ENCODE data around the gene TSHZ2.
"Not testable (repeated sequence)": the region's sequence is repeated elsewhere in the genome, so short reads cannot be mapped to it uniquely, and the experiment has no call there.

Gene TSHZ2

DNA sequence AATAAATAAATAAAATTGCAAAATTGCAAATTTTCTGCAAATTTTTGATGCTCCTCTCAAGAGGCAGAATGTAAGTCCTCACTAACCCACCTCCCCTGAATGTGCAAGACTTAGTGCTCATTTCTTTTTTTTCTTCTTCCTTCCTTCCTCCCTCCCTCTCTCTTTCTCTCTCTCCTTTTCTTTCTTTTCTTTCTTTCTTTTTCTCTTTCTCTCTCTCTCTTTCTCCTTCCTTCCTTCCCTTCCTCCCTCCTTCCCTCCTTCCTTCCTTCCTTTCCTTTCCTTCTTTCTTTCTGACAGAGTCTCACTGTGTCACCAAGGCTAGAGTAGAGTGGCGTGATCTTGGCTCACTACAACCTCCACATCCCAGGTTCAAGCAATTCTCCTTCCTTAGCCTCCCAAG is 561.3 kb downstream of the TSHZ2 start:
- DNase-seq, result no peak

- DNase-seq, result no peak
Observed at GRCh38 chr20:53534037-53534436, 561.9 kb downstream of the TSHZ2 start.

- no peak for DNase-seq
Observed at GRCh38 chr20:53535878-53536277, 563.7 kb downstream of the TSHZ2 start.

DNA sequence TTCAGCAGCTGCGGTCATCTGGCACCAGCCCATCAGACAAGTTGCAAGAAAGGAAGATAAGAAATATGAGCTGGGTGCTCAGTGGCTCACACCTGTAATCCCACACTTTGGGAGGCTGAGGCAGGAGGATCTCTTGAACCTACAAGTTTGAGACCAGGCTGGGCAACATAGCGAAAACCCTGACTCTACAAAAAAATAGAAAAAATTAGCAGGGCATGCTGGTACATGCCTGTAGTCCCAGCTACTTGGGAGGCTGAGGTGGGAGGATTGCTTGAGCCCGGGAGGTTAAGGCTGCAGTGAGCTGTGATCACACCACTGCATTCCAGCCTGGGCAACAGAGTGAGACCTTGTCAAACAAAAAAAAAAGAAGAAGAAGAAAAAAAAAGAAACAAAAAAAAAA is 564.2 kb downstream of the TSHZ2 start:
- DNase-seq, result not testable (repeated sequence)

DNA sequence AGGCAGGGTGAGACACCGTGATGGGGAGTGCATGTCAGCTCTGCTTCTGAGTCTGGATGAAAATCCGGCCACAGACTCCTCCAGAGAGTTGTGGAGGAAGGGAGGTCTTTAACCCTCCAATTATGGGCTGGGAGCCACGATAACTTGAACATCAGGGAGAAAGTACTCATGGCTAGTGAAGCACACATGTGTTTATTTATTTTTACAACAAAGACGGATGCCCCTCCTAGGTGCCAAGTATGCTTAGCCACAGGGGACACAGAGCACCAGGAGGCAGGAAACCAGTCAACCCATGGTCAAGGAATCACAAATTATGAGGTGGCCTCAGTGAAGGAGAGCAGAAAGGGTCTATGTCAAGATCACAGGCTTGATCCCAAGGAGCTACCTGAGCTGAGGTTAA is 567.4 kb downstream of the TSHZ2 start:
- DNase-seq, result no peak

Data from NCI-H2081 treated with DMSO at 0.1 percent for 48 hours (cell line).